T-cell (primary cell): ENCODE measurements around the gene TFAM. TPM values are rescaled to one million over a fixed set of nuclear protein-coding genes. Genes with fewer than 3 reads are reported as not detected.

Experiments used
- ATAC-seq, 4 experiments: fragments of 200-7000 bp in 3 of 4; fragments of 150-1000 bp in 1 of 4; cut with Tn5 transposase; replicated peaks in 1 of 4; 1 replicate in 3 of 4; 2 replicates in 1 of 4; pipeline ENCODE4 v1.10.0; 2021; ENCODE audit warnings: moderate library complexity in 3 of 4, mild to moderate bottlenecking in 2 of 4, moderate number of reproducible peaks in 1 of 4
- CTCF ChIA-PET, 2 donors: fragments of 300-600 bp; sonication (Branson Sonifier 250); formaldehyde crosslinking; loops; one replicate each; lab custom pipeline; 2022; ENCODE audit warnings: antibody characterized with exemption in 2 of 2; lab: Charles Lee
- POLR2A ChIA-PET, 2 donors: fragments of 300-600 bp; sonication (Branson Sonifier 250); formaldehyde crosslinking; loops; one replicate each; lab custom pipeline; 2022; ENCODE audit warnings: antibody characterized with exemption in 2 of 2; lab: Charles Lee
- DNase-seq, 35 experiments: peaks; one replicate each; pipeline versions ENCODE4 v3.0.0 to v3.0.0-alpha.2; 2013 to 2023
- H3K27ac ChIP-seq: one replicate; pipeline ENCODE4 v1.5.1; 2013; ENCODE audit warnings: low read length
- H3K27me3 ChIP-seq, 2 experiments: replicated peaks in 1 of 2; 1 replicate in 1 of 2; 2 replicates in 1 of 2; pipeline versions ENCODE4 v1.6.1 to v1.7.0; 2013; ENCODE audit warnings: low read length in 1 of 2, mixed read lengths in 1 of 2; ENCODE audit not compliant: control insufficient read depth in 2 of 2, insufficient read depth in 2 of 2; ENCODE audit errors: extremely low read depth in 1 of 2
- H3K36me3 ChIP-seq, 2 donors: 1 replicate in 1 of 2; 2 replicates in 1 of 2; pipeline versions ENCODE4 v1.6.1 to v1.7.0; 2013; ENCODE audit warnings: low read length in 1 of 2; ENCODE audit not compliant: control insufficient read depth in 2 of 2, insufficient read depth in 1 of 2; ENCODE audit errors: extremely low read depth in 1 of 2
- H3K4me1 ChIP-seq, 2 experiments: 1 replicate in 1 of 2; 2 replicates in 1 of 2; pipeline versions ENCODE4 v1.6.1 to v1.7.0; 2013; ENCODE audit warnings: low read length in 2 of 2, mixed read lengths in 1 of 2; ENCODE audit not compliant: insufficient read depth in 2 of 2, control insufficient read depth in 1 of 2; ENCODE audit errors: extremely low read depth in 1 of 2
- H3K4me3 ChIP-seq, 2 donors: 1 replicate in 1 of 2; 2 replicates in 1 of 2; pipeline versions ENCODE4 v1.5.1 to v1.7.0; 2013; ENCODE audit warnings: mild to moderate bottlenecking in 2 of 2, low read length in 1 of 2, moderate library complexity in 1 of 2; ENCODE audit not compliant: control insufficient read depth in 1 of 2; ENCODE audit errors: extremely low read depth in 1 of 2
- H3K9me3 ChIP-seq: 2 replicates; pipeline ENCODE4 v1.7.0; 2013
- H3K27ac Mint-ChIP-seq, 2 donors: one replicate each; pipeline ENCODE4 v1.8.0; 2020 to 2021; ENCODE audit warnings: mild to moderate bottlenecking in 2 of 2, mixed read lengths in 2 of 2
- H3K27me3 Mint-ChIP-seq, 2 donors: one replicate each; pipeline ENCODE4 v1.8.0; 2021 to 2022; ENCODE audit warnings: mixed read lengths in 2 of 2
- H3K36me3 Mint-ChIP-seq: one replicate; pipeline ENCODE4 v1.8.0; 2021; ENCODE audit warnings: mixed read lengths
- H3K4me1 Mint-ChIP-seq, 3 donors: one replicate each; pipeline ENCODE4 v1.8.0; 2020 to 2022; ENCODE audit warnings: mixed read lengths in 3 of 3, mild to moderate bottlenecking in 1 of 3
- H3K4me3 Mint-ChIP-seq, 3 donors: one replicate each; pipeline ENCODE4 v1.8.0; 2020 to 2022; ENCODE audit warnings: mild to moderate bottlenecking in 3 of 3, mixed read lengths in 3 of 3, moderate library complexity in 3 of 3
- H3K9me3 Mint-ChIP-seq, 3 donors: one replicate each; pipeline ENCODE4 v1.8.0; 2020 to 2022; ENCODE audit warnings: mixed read lengths in 3 of 3
- WGBS: methylation state at CpG from one replicate; pipeline ENCODE4 v1.1.5; 2013; ENCODE audit warnings: missing lambda C conversion rate; ENCODE audit not compliant: insufficient coverage; 5-methylcytosine and 5-hydroxymethylcytosine counted together
- total RNA-seq, 35 experiments: library from RNA in 6 of 35; stranded (reverse) in 6 of 35; fragments of 120-200 nt in 1 of 35; gene quantifications; one replicate each; pipeline versions ENCODE4 v1.2.1 to v1.2.4 and lab custom pipeline; 2013 to 2026

The TFAM gene
- total RNA-seq, 5 donors from 2014 or later (not counting 1 experiment from before 2014, with no cell fraction given) = 35.9 to 41.8 (median 39.2) TPM

GRCh38 chr10:58384095-58384494, 1.1 kb upstream of the TFAM start:
- no CpG with 5 or more reads among the region's 3 CpGs for WGBS
- peak; percentile 14 to 74 (median 26) for ATAC-seq

DNA sequence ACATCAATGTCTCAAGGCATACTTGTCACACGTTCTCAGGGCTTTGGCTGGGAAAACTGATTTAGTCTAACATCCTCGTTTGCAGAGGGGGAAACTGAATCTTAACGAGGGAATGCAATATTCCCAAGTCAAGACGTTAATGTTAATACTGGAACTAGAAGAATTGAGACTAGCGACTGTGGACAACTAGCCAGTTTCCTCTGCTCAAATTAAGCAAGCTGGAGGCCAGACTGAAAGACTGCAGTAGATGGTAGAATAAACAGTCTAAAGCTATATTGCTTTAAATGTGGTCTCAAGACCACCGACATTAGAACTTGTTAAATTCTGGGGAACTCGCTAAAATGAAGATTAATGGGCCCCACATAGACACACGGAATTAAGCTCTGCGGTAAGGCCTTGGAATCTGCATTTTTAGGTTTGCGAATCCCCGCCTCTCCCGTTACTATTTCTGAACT, 639 bp upstream of the TFAM start:
- peaks cover 49 to 54% (median 52%) of the 10 kb centered on the region in 3 donors for H3K4me1 Mint-ChIP-seq
- H3K9me3 Mint-ChIP-seq = no peaks in the 10 kb centered on the region
- no peaks in the 10 kb centered on the region for H3K9me3 ChIP-seq
- H3K36me3 Mint-ChIP-seq = peaks cover 14% of the 10 kb centered on the region
- H3K27ac ChIP-seq = peak overlapping the region; percentile 81
- CTCF ChIA-PET = interaction anchor here (0.6 to 4.5 kb wide), 8 partner anchors 35 to 116 kb away, joined by 3 to 24 read pairs (median 4); partner anchors contain the start of genes CISD1 (in 1 of the 2), IPMK (in 1 of the 2) and UBE2D1 (in 1 of the 2)
- 1% methylated on average over 10 of the region's 12 CpGs for WGBS
- peak overlapping the region; percentile 77 to 96 for H3K4me3 ChIP-seq
- peak overlapping the region; percentile 93 to 95 for H3K27ac Mint-ChIP-seq
- H3K27me3 Mint-ChIP-seq = no peaks in the 10 kb centered on the region
- H3K4me1 ChIP-seq = peaks cover 21 to 31% of the 10 kb centered on the region in 2 experiments
- no peaks in the 10 kb centered on the region for H3K27me3 ChIP-seq
- DNase-seq (peak in 2 of 35 experiments; percentile 4 to 20), ATAC-seq (peak in 3 of 4 experiments; percentile 0 to 8 (median 1))
- H3K36me3 ChIP-seq = peaks cover 0 to 22% of the 10 kb centered on the region in 2 donors
- POLR2A ChIA-PET = interaction anchor here (0.6 to 1.1 kb wide), 4 partner anchors 14 to 131 kb away, joined by 3 to 5 read pairs (median 4); partner anchors contain the start of gene CISD1 (in 1 of the 2)
- peak overlapping the region; percentile 97 to 98 (median 98) for H3K4me3 Mint-ChIP-seq

More at GRCh38 chr10:58384095-58384494, 1.1 kb upstream of the TFAM start:
- POLR2A ChIA-PET = interaction anchor here (0.6 to 1.1 kb wide), 3 partner anchors 14 to 118 kb away, joined by 3 to 5 read pairs (median 4); partner anchors contain the start of gene CISD1 (in 1 of the 2)
- peaks cover 11% of the 10 kb centered on the region for H3K36me3 Mint-ChIP-seq
- peak overlapping the region; percentile 93 to 95 for H3K27ac Mint-ChIP-seq
- CTCF ChIA-PET = interaction anchor here (1.1 to 4.5 kb wide), 5 partner anchors 35 to 115 kb away, joined by 3 to 24 read pairs (median 4); partner anchors contain the start of gene CISD1 (in 1 of the 2)
- Histone ChIP-seq H3K27me3 (no peaks in the 10 kb centered on the region), H3K4me3 (peak overlapping the region in 1 of 2 donors; percentile 77), H3K9me3 (no peaks in the 10 kb centered on the region), H3K27ac (peak overlapping the region; percentile 81), H3K36me3 (peaks cover 0 to 17% of the 10 kb centered on the region in 2 donors), H3K4me1 (peaks cover 21 to 29% of the 10 kb centered on the region in 2 experiments)
- no peaks in the 10 kb centered on the region for H3K27me3 Mint-ChIP-seq
- no peaks in the 10 kb centered on the region for H3K9me3 Mint-ChIP-seq
- H3K4me3 Mint-ChIP-seq = peak overlapping the region; percentile 97 to 98 (median 98)
- peaks cover 46 to 49% (median 47%) of the 10 kb centered on the region in 3 donors for H3K4me1 Mint-ChIP-seq
- peak in 7 of 35 experiments; percentile 3 to 72 (median 11) for DNase-seq

DNA sequence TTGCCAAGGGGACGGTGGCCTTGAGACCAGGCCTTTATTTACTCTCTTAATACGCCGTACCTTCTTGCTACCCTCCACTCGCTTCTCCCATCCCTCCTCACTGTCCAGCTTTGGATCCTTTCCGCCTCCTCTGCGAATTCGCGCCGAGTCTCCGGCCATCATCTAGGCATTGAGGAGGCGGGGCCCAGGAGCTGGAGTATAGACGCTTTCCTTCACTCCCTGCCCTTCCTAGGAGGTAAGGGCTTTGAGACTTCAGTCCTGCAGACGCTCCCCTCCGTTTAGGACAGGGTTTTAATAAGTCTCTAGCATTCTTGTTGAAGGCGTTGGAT, 538 bp downstream of the TFAM start:
- Histone ChIP-seq H3K4me1 (peaks cover 21 to 32% of the 10 kb centered on the region in 2 experiments), H3K4me3 (peak overlapping the region; percentile 77 to 96), H3K27me3 (no peaks in the 10 kb centered on the region), H3K27ac (peak overlapping the region; percentile 73), H3K9me3 (no peaks in the 10 kb centered on the region), H3K36me3 (peaks cover 0 to 32% of the 10 kb centered on the region in 2 donors)
- Mint-ChIP-seq H3K27ac (peak overlapping the region; percentile 93 to 95), H3K4me3 (peak overlapping the region; percentile 97 to 98 (median 98)), H3K36me3 (peaks cover 23% of the 10 kb centered on the region), H3K9me3 (no peaks in the 10 kb centered on the region), H3K4me1 (peaks cover 57 to 61% (median 60%) of the 10 kb centered on the region in 3 donors), H3K27me3 (no peaks in the 10 kb centered on the region)
- CTCF ChIA-PET = interaction anchor here (0.9 to 4.5 kb wide), 6 partner anchors 16 to 209 kb away, joined by 3 to 24 read pairs (median 4); partner anchors contain the start of genes IPMK (in 2 of the 2) and CISD1 (in 1 of the 2)
- ATAC-seq = peak in 1 of 4 experiments; percentile 1
- POLR2A ChIA-PET = interaction anchor here in 1 of 2 donors (0.6 kb wide), 1 partner anchor 128 kb away, joined by 7 read pairs; no protein-coding TSS in a partner anchor
- WGBS = 0% methylated on average over 4 of the region's 15 CpGs
- DNase-seq = peak in 4 of 35 experiments; percentile 1 to 26 (median 10)

DNA sequence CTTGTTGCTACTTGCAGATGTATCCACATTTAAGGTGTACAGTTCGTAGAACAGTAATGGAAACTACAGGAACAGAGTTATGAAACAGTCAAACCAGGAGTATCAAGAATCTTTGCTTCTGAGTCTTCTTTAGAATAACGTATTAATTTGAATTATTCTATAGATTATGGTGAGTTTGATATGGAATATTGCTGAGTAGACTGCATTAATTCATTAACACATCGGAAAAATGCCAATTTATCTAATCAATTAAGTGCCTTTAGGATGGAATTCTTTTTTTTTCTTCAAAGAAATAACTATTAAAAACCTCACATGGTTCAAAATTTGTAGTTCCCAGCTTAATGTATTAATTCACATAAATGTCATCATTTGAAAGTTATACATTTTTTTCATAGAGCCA, 3.8 kb downstream of the TFAM start:
- Histone ChIP-seq H3K27ac (no peak overlapping the region), H3K9me3 (no peaks in the 10 kb centered on the region), H3K36me3 (peaks cover 0 to 58% of the 10 kb centered on the region in 2 donors), H3K27me3 (no peaks in the 10 kb centered on the region), H3K4me3 (no peak overlapping the region), H3K4me1 (peaks cover 19 to 24% of the 10 kb centered on the region in 2 experiments)
- H3K4me1 Mint-ChIP-seq = peaks cover 55 to 60% (median 58%) of the 10 kb centered on the region in 3 donors
- H3K36me3 Mint-ChIP-seq = peaks cover 43% of the 10 kb centered on the region
- DNase-seq = no peak
- H3K27ac Mint-ChIP-seq = no peak overlapping the region
- no CpG with 5 or more reads among the region's 3 CpGs for WGBS
- no peaks in the 10 kb centered on the region for H3K27me3 Mint-ChIP-seq
- ChIA-PET POLR2A (interaction anchor here in 1 of 2 donors (0.7 kb wide), 1 partner anchor 17 kb away, joined by 3 read pairs; no protein-coding TSS in a partner anchor), CTCF (no interaction called here)
- no peak for ATAC-seq
- no peaks in the 10 kb centered on the region for H3K9me3 Mint-ChIP-seq
- H3K4me3 Mint-ChIP-seq = no peak overlapping the region

DNA sequence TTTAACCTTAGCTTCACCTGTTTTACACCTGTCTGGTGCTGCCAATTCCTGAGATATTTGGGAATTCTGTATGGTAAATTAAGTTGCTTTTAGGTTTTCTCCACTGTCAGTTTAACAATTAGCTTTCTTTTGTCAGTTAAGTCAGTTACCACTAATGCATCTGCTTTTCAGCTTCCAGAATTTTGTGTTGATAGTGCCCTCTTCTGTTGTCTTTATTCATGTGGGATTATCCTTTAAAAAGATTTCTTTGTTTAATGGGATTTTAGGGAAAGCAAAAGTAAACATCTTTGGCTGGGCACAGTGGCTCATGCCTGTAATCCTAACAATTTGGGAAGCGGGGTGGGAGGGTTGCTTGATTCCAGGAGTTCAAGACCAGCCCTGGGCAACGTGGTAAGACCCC, 8.1 kb downstream of the TFAM start:
- Mint-ChIP-seq H3K27ac (no peak overlapping the region), H3K36me3 (peaks cover 68% of the 10 kb centered on the region), H3K9me3 (no peaks in the 10 kb centered on the region), H3K4me1 (peaks cover 23 to 30% (median 30%) of the 10 kb centered on the region in 3 donors), H3K4me3 (no peak overlapping the region), H3K27me3 (no peaks in the 10 kb centered on the region)
- ATAC-seq (no peak), DNase-seq (no peak)
- H3K4me3 ChIP-seq = no peak overlapping the region
- no peaks in the 10 kb centered on the region for H3K9me3 ChIP-seq
- H3K4me1 ChIP-seq = peaks cover 0 to 3% of the 10 kb centered on the region in 2 experiments
- WGBS = no CpG with 5 or more reads among the region's 2 CpGs
- POLR2A ChIA-PET = no interaction called here
- H3K27me3 ChIP-seq = no peaks in the 10 kb centered on the region
- H3K27ac ChIP-seq = no peak overlapping the region
- H3K36me3 ChIP-seq = peaks cover 0 to 77% of the 10 kb centered on the region in 2 donors
- CTCF ChIA-PET = interaction anchor here in 1 of 2 donors (0.6 to 0.9 kb wide), 2 partner anchors 15 to 100 kb away, joined by 3 to 5 read pairs; no protein-coding TSS in a partner anchor

GRCh38 chr10:58394471-58394870, 9.3 kb downstream of the TFAM start:
- H3K9me3 ChIP-seq = no peaks in the 10 kb centered on the region
- Mint-ChIP-seq H3K27ac (no peak overlapping the region), H3K27me3 (no peaks in the 10 kb centered on the region), H3K9me3 (no peaks in the 10 kb centered on the region), H3K4me3 (no peak overlapping the region), H3K4me1 (peaks cover 18 to 21% (median 18%) of the 10 kb centered on the region in 3 donors), H3K36me3 (peaks cover 65% of the 10 kb centered on the region)
- ChIA-PET POLR2A (no interaction called here), CTCF (interaction anchor here in 1 of 2 donors (0.9 kb wide), 1 partner anchor 101 kb away, joined by 5 read pairs; no protein-coding TSS in a partner anchor)
- peaks cover 0 to 2% of the 10 kb centered on the region in 2 experiments for H3K4me1 ChIP-seq
- ATAC-seq = no peak
- H3K27ac ChIP-seq = no peak overlapping the region
- peaks cover 0 to 66% of the 10 kb centered on the region in 2 donors for H3K36me3 ChIP-seq
- no peak for DNase-seq
- H3K27me3 ChIP-seq = no peaks in the 10 kb centered on the region
- no peak overlapping the region for H3K4me3 ChIP-seq
